ENCODE measurements around the gene FAM168A. TPM values are rescaled to one million over a fixed set of nuclear protein-coding genes. Genes with fewer than 3 reads are reported as not detected.

FAM168A gene
- total RNA-seq, 1 experiment from 2014 or later = 13.8 TPM

DNA sequence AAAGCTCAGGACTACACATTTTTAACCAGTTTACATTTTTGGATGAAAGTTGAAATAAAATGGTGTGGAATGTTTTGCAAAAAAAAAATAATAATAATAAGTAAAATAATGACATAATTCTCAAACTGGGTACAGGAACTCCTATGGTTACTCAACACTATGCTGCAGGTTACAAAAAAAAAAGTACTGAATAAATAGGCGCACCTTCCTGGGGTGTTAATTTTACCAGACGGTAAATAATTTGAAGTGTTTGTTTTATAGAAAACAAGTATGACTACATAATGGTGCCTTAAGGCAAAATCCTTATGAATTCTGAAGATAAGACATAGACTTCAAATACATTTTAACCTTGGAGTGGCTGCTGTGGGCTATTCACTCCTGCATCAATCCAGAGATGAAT is 145.2 kb downstream of the FAM168A start:
- no peaks in the 10 kb centered on the region for H3K9me3 Mint-ChIP-seq (ENCODE audit: unreplicated experiment)
- DNase-seq (ENCODE audit: unreplicated experiment) = no peak
- no peaks in the 10 kb centered on the region for H3K36me3 Mint-ChIP-seq (ENCODE audit: insufficient read depth, unreplicated experiment)
- no peaks in the 10 kb centered on the region for H3K27me3 Mint-ChIP-seq (ENCODE audit: insufficient read depth, unreplicated experiment)
- no TSS peak for BruUV-seq (replicated peaks)
- intact Hi-C loops (cut with micrococcal nuclease) = no loop called here
- ChIA-PET CTCF (interaction anchor here (0.6 to 2.9 kb wide), 4 partner anchors 26 to 511 kb away, joined by 3 to 12 read pairs (median 3); no protein-coding TSS in a partner anchor), POLR2A (no interaction called here)
- H3K4me1 Mint-ChIP-seq (ENCODE audit: insufficient read depth, unreplicated experiment) = no peaks in the 10 kb centered on the region
- no peak overlapping the region for H3K4me3 Mint-ChIP-seq (ENCODE audit: unreplicated experiment)
- H3K27ac Mint-ChIP-seq (ENCODE audit: low read depth, unreplicated experiment) = no peak overlapping the region
- TF ChIP-seq, protein P1, sequence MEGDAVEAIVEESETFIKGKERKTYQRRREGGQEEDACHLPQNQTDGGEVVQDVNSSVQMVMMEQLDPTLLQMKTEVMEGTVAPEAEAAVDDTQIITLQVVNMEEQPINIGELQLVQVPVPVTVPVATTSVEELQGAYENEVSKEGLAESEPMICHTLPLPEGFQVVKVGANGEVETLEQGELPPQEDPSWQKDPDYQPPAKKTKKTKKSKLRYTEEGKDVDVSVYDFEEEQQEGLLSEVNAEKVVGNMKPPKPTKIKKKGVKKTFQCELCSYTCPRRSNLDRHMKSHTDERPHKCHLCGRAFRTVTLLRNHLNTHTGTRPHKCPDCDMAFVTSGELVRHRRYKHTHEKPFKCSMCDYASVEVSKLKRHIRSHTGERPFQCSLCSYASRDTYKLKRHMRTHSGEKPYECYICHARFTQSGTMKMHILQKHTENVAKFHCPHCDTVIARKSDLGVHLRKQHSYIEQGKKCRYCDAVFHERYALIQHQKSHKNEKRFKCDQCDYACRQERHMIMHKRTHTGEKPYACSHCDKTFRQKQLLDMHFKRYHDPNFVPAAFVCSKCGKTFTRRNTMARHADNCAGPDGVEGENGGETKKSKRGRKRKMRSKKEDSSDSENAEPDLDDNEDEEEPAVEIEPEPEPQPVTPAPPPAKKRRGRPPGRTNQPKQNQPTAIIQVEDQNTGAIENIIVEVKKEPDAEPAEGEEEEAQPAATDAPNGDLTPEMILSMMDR (IDR thresholded peaks at IDR 0.05; ENCODE audit: unreplicated experiment) = no peak

GRCh38 chr11:73451896-73452295 is 146.0 kb downstream of the FAM168A start:
- BruUV-seq (replicated peaks) = no TSS peak
- Mint-ChIP-seq H3K9me3 (ENCODE audit: unreplicated experiment) (no peaks in the 10 kb centered on the region), H3K4me1 (ENCODE audit: insufficient read depth, unreplicated experiment) (no peaks in the 10 kb centered on the region), H3K27me3 (ENCODE audit: insufficient read depth, unreplicated experiment) (no peaks in the 10 kb centered on the region), H3K4me3 (ENCODE audit: unreplicated experiment) (no peak overlapping the region), H3K36me3 (ENCODE audit: insufficient read depth, unreplicated experiment) (no peaks in the 10 kb centered on the region), H3K27ac (ENCODE audit: low read depth, unreplicated experiment) (no peak overlapping the region)
- TF ChIP-seq, protein P1 (IDR thresholded peaks at IDR 0.05; ENCODE audit: unreplicated experiment) = no peak
- ChIA-PET CTCF (interaction anchor here (0.6 to 2.9 kb wide), 3 partner anchors 27 to 209 kb away, joined by 3 to 12 read pairs (median 3); no protein-coding TSS in a partner anchor), POLR2A (no interaction called here)
- intact Hi-C loops (cut with micrococcal nuclease) = no loop called here
- DNase-seq (ENCODE audit: unreplicated experiment) = no peak

- no peaks in the 10 kb centered on the region for H3K36me3 Mint-ChIP-seq (ENCODE audit: insufficient read depth, unreplicated experiment)
- intact Hi-C loops (cut with micrococcal nuclease) = no loop called here
- H3K9me3 Mint-ChIP-seq (ENCODE audit: unreplicated experiment) = no peaks in the 10 kb centered on the region
- H3K27me3 Mint-ChIP-seq (ENCODE audit: insufficient read depth, unreplicated experiment) = no peaks in the 10 kb centered on the region
- DNase-seq (ENCODE audit: unreplicated experiment) = no peak
- CTCF ChIA-PET = interaction anchor here (0.6 to 1.3 kb wide), 3 partner anchors 32 to 267 kb away, joined by 3 read pairs; no protein-coding TSS in a partner anchor
- no TSS peak for BruUV-seq (replicated peaks)
- H3K27ac Mint-ChIP-seq (ENCODE audit: low read depth, unreplicated experiment) = no peak overlapping the region
- POLR2A ChIA-PET = interaction anchor here (0.7 to 1.2 kb wide), 3 partner anchors 14 to 49 kb away, joined by 3 to 4 read pairs (median 4); no protein-coding TSS in a partner anchor
- no peak overlapping the region for H3K4me3 Mint-ChIP-seq (ENCODE audit: unreplicated experiment)
- TF ChIP-seq, protein P1 (IDR thresholded peaks at IDR 0.05; ENCODE audit: unreplicated experiment) = no peak
- H3K4me1 Mint-ChIP-seq (ENCODE audit: insufficient read depth, unreplicated experiment) = no peaks in the 10 kb centered on the region
Measured at GRCh38 chr11:73446766-73447165, 151.1 kb downstream of the FAM168A start.

GRCh38 chr11:73445980-73446379 is 151.9 kb downstream of the FAM168A start:
- Mint-ChIP-seq H3K4me1 (ENCODE audit: insufficient read depth, unreplicated experiment) (no peaks in the 10 kb centered on the region), H3K4me3 (ENCODE audit: unreplicated experiment) (no peak overlapping the region), H3K27ac (ENCODE audit: low read depth, unreplicated experiment) (no peak overlapping the region), H3K9me3 (ENCODE audit: unreplicated experiment) (no peaks in the 10 kb centered on the region), H3K36me3 (ENCODE audit: insufficient read depth, unreplicated experiment) (no peaks in the 10 kb centered on the region), H3K27me3 (ENCODE audit: insufficient read depth, unreplicated experiment) (no peaks in the 10 kb centered on the region)
- no TSS peak for BruUV-seq (replicated peaks)
- intact Hi-C loops (cut with micrococcal nuclease) = no loop called here
- ChIA-PET CTCF (interaction anchor here (0.6 to 1.8 kb wide), 4 partner anchors 33 to 267 kb away, joined by 3 to 7 read pairs (median 3); no protein-coding TSS in a partner anchor), POLR2A (interaction anchor here (0.8 to 1.2 kb wide), 3 partner anchors 15 to 95 kb away, joined by 3 to 6 read pairs (median 4); no protein-coding TSS in a partner anchor)
- no peak for DNase-seq (ENCODE audit: unreplicated experiment)
- TF ChIP-seq, protein P1 (IDR thresholded peaks at IDR 0.05; ENCODE audit: unreplicated experiment) = no peak

Data from MCF 10A (cell line).